Lower lobe of right lung (tissue), 2 donors: Measurements from ENCODE around the gene CNOT6. TPM values are rescaled to one million over a fixed set of nuclear protein-coding genes. Genes with fewer than 3 reads are reported as not detected.
"Not testable (repeated sequence)": the region's sequence is repeated elsewhere in the genome, so short reads cannot be mapped to it uniquely, and the experiment has no call there.

Experiments used
- ATAC-seq, 2 donors: fragments of 200-7000 bp; cut with Tn5 transposase; one replicate each; pipeline ENCODE4 v1.9.1; 2020 to 2022; ENCODE audit warnings: mild to moderate bottlenecking in 2 of 2, moderate library complexity in 2 of 2
- DNase-seq: peaks from one replicate; pipeline ENCODE4 v3.0.0-alpha.2; 2020
- H3K27ac ChIP-seq: fragments of 200-600 bp; one replicate; pipeline ENCODE4 v1.8.0; 2022
- H3K27me3 ChIP-seq: fragments of 200-600 bp; one replicate; pipeline ENCODE4 v1.8.0; 2022; ENCODE audit warnings: low read depth
- H3K36me3 ChIP-seq: fragments of 200-600 bp; one replicate; pipeline ENCODE4 v1.8.0; 2022; ENCODE audit warnings: mild to moderate bottlenecking
- H3K4me1 ChIP-seq: fragments of 200-600 bp; one replicate; pipeline ENCODE4 v1.8.0; 2022
- H3K4me3 ChIP-seq: fragments of 200-600 bp; one replicate; pipeline ENCODE4 v1.8.0; 2022; ENCODE audit warnings: mild to moderate bottlenecking
- H3K9me3 ChIP-seq: fragments of 200-600 bp; one replicate; pipeline ENCODE4 v1.8.0; 2022
- intact Hi-C: fragments of 100-400 bp; cut with DNase I; formaldehyde crosslinking; loops from one replicate; pipeline ENCODE4 v1.11.0; 2022
- total RNA-seq: library from RNA; stranded (reverse); fragmentation: NEBNext Ultra II Directional; extraction: Animal tissue kit (Norgen Biotek cat#: 25700); gene quantifications from one replicate; pipeline ENCODE4 v1.2.1, GENCODE V29; 2021
- TF ChIP-seq, protein P1 (sequence below): fragments of 200-600 bp; IDR thresholded peaks from one replicate; pipeline ENCODE4 v1.8.0; 2022; ENCODE audit warnings: antibody characterized with exemption, mild to moderate bottlenecking
- donor health status: DM: no; HTN: yes; CAD: no; lungs with severe emphysema.

The CNOT6 gene
- total RNA-seq, 1 donor from 2014 or later = 32.4 TPM

DNA sequence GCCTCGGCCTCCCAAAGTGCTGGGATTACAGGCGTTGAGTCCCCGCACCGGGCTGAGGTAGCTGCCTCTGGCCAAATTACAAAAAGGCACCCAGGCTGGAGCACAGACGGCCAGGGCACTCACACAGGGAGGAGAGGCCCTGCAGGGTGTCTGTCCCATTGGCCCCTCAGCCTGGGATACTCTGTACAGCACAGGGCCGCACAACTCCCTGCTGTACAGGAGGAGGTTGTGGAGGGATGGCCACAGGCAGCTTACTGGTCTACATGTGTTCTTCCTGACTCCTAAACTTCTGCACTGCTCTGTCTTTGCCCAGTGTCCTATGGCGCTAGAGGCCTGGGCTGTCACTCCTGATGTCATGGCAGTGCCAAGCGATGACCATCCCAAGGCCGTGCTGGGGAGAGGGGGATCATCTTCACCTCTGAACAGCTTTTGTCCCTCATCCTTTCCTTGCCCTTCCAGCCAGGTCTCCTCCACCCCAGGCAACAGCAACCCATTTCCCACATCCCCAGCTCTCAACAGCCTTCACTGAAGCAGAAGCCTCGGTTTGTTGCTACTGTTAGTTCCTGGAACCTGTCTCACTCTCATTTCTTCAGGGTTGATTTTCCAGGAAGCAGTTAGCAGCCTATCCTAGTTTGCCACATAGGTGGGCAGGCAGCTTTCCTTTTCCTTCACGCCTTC lies 1.8 kb upstream of the CNOT6 start:
- ATAC-seq (no peak), DNase-seq (no peak)
- Histone ChIP-seq H3K36me3 (peaks cover 3% of the 10 kb centered on the region), H3K27ac (no peak overlapping the region), H3K9me3 (no peaks in the 10 kb centered on the region), H3K27me3 (no peaks in the 10 kb centered on the region), H3K4me3 (no peak overlapping the region), H3K4me1 (peaks cover 24% of the 10 kb centered on the region)
- TF ChIP-seq, protein P1, sequence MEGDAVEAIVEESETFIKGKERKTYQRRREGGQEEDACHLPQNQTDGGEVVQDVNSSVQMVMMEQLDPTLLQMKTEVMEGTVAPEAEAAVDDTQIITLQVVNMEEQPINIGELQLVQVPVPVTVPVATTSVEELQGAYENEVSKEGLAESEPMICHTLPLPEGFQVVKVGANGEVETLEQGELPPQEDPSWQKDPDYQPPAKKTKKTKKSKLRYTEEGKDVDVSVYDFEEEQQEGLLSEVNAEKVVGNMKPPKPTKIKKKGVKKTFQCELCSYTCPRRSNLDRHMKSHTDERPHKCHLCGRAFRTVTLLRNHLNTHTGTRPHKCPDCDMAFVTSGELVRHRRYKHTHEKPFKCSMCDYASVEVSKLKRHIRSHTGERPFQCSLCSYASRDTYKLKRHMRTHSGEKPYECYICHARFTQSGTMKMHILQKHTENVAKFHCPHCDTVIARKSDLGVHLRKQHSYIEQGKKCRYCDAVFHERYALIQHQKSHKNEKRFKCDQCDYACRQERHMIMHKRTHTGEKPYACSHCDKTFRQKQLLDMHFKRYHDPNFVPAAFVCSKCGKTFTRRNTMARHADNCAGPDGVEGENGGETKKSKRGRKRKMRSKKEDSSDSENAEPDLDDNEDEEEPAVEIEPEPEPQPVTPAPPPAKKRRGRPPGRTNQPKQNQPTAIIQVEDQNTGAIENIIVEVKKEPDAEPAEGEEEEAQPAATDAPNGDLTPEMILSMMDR = no peak
- intact Hi-C loops = no loop called here

DNA sequence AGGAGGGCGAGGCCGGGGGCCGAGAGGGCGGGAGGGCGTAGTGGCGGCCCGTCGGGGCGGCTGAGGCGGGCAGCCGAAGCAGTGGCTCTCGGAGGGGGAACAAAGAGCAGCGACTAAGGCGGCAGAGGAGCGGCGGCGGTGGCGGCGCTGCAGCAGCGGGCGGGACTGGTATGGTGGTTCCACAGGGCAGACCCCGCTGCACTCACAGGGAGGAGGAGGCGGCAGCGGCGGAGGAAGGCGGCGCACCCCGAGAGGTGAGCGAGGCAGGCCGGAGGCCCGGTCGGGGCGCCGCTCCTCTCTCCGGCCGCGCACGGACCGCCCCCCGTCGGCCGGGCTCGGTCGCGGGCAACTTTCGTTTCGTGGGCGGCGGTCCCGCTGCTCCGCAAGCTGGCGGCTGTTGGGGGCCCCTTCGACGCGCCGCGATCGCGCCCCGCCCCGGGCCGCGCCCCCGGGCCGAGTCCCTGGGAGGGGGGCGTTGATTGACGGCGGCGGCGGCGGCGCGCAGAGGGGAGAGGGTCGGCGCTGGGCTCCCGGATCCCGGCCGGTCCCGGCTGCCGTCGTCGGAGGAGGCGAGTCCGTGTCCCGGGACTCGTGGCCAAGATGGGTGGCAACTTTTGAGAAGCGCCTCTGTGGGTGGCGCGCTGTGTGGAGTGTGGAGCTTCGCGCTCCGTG lies 467 bp downstream of the CNOT6 start:
- Histone ChIP-seq H3K4me1 (peaks cover 34% of the 10 kb centered on the region), H3K27ac (peak overlapping the region; percentile 95), H3K36me3 (peaks cover 3% of the 10 kb centered on the region), H3K4me3 (peak overlapping the region; percentile 97), H3K9me3 (no peaks in the 10 kb centered on the region), H3K27me3 (no peaks in the 10 kb centered on the region)
- intact Hi-C loops = no loop called here
- peak; percentile 70 for DNase-seq
- TF ChIP-seq, protein P1 = no peak
- ATAC-seq = peak; percentile 47 to 58

DNA sequence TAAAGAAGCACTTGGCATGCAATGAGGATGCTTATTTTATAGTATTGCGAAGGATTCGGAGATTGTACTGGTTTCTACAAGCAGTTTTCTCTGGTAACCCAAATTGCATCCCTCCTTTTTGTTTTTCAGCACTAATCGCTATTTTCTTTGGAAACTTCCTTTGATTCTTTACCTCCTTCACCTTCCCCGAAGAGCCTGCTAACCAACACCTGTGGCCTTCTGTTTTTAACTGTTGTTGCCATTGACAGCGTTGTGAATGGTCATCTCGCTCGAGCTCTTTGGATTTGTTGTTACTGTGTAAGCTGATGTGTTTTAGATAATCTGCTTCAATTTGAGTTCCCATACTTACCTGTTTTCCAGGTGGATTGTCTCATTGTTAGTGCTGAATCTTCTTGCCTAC lies 1.1 kb downstream of the CNOT6 start:
- peak overlapping the region; percentile 95 for H3K27ac ChIP-seq

DNA sequence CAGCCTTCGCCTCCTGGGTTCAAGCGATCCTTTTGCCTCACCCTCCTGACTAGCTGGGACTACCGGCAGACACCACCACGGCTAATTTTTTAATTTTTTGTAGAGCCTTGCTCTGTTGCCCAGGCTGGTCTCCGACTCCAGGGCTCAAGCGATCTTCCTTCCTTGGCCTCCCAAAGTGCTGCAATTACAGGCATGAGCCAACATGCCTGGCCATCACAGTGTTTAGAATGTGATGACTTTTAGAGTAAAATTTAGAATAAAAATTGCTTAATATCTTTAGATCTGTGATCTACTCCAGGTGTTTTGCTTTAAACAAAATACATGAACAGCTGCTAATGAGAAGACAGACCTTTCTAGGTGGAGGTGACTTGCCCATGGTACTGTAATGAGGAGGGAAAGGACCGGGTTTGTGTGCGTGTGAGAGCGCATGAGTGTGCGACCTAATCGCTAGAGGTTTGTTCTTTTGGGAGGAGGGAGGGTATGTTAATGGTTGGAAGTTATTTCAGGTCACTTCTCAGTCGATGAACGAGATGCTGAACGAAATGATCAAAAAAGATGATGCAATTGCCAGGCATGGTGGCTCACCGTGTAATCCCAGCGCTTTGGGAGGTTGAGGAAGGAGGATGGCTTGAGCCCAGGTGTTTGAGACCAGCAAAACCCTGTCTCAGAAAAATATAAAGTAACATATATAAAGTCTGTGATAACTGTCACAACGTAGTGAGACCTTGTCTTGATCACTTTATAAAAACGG lies 2.0 kb downstream of the CNOT6 start:
- DNase-seq (no peak), ATAC-seq (no peak)
- H3K27ac ChIP-seq = no peak overlapping the region
- no peaks in the 10 kb centered on the region for H3K9me3 ChIP-seq
- intact Hi-C loops = no loop called here
- peak overlapping the region; percentile 97 for H3K4me3 ChIP-seq
- H3K36me3 ChIP-seq = peaks cover 3% of the 10 kb centered on the region
- no peaks in the 10 kb centered on the region for H3K27me3 ChIP-seq
- TF ChIP-seq, protein P1 = no peak
- peaks cover 36% of the 10 kb centered on the region for H3K4me1 ChIP-seq

More for the DNA sequence above, 1.1 kb downstream of the CNOT6 start:
- DNase-seq (no peak), ATAC-seq (no peak)
- H3K9me3 ChIP-seq = no peaks in the 10 kb centered on the region
- H3K4me1 ChIP-seq = peaks cover 36% of the 10 kb centered on the region
- H3K36me3 ChIP-seq = peaks cover 3% of the 10 kb centered on the region
- TF ChIP-seq, protein P1 = no peak
- H3K27me3 ChIP-seq = no peaks in the 10 kb centered on the region
- peak overlapping the region; percentile 97 for H3K4me3 ChIP-seq
- intact Hi-C loops = no loop called here

DNA sequence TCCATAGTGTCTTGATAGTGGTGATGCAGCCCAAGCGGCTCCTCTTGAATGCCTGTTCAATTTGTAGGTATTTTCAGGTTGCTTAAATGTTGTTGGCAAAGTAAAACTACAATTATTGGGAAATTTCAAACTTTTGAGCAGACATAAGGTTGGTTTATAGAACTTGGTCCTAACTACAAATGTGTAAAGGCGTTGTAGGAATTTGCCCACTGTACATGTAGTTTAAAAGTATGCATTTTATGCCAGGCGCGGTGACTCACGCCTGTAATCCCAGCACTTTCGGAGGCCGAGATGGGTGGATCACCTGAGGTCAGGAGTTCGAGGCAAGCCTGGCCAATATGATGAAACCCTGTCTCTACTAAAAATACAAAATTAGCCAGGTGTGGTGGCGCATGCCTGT lies 2.6 kb downstream of the CNOT6 start:
- H3K36me3 ChIP-seq, DNase-seq, H3K27ac ChIP-seq, ATAC-seq, H3K4me3 ChIP-seq, intact Hi-C loops, H3K27me3 ChIP-seq, H3K9me3 ChIP-seq: not testable (repeated sequence)
- peaks cover 36% of the 10 kb centered on the region for H3K4me1 ChIP-seq

DNA sequence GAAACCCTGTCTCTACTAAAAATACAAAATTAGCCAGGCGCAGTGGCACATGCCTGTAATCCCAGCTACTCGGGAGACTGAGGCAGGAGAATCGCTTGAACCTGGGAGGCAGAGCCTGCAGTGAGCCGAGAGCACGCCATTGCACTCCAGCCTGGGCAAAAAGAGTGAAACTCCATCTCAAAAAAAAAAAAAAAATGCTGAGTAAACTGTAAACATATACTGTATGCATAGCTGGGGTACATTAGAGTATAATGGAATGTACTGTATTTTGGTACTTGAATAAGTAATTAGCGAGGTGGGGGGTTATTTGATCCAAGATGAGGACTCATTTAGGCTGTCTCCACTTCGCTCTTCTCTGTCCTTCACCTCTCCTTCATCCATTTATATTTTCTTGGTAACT lies 3.7 kb downstream of the CNOT6 start:
- peaks cover 36% of the 10 kb centered on the region for H3K4me1 ChIP-seq
- ATAC-seq, intact Hi-C loops, H3K27me3 ChIP-seq, H3K9me3 ChIP-seq, DNase-seq, H3K27ac ChIP-seq, H3K36me3 ChIP-seq, H3K4me3 ChIP-seq: not testable (repeated sequence)
